ENCODE results near the gene ZRANB3.
A peak's percentile ranks its signal among the peaks of the same experiment; 100 is the strongest.

Gene ZRANB3

GRCh38 chr2:135157856-135158255 lies 373.2 kb downstream of the ZRANB3 start:
- DNase-seq (ENCODE audit: low read depth in 2 of 2): no peak

GRCh38 chr2:135154962-135155361 lies 376.1 kb downstream of the ZRANB3 start:
- no peak for TF ChIP-seq CTCF (IDR thresholded peaks at IDR 0.05; ENCODE audit: low read depth, low read length)
- DNase-seq (ENCODE audit: low read depth in 2 of 2): no peak
- no peak overlapping the region for H3K4me3 ChIP-seq (replicated peaks in 1 of 2; ENCODE audit: low read depth in 2 of 2, low read length in 2 of 2)

More at GRCh38 chr2:135157856-135158255, 373.2 kb downstream of the ZRANB3 start:
- no peak overlapping the region for H3K4me3 ChIP-seq (replicated peaks in 1 of 2; ENCODE audit: low read depth in 2 of 2, low read length in 2 of 2)
- no peak for TF ChIP-seq CTCF (IDR thresholded peaks at IDR 0.05; ENCODE audit: low read depth, low read length)

GRCh38 chr2:135152361-135152760 lies 378.7 kb downstream of the ZRANB3 start:
- H3K4me3 ChIP-seq (replicated peaks in 1 of 2; ENCODE audit: low read depth in 2 of 2, low read length in 2 of 2): no peak overlapping the region
- TF ChIP-seq CTCF (IDR thresholded peaks at IDR 0.05; ENCODE audit: low read depth, low read length): no peak
- DNase-seq (ENCODE audit: low read depth in 2 of 2): no peak

- no peak for DNase-seq (ENCODE audit: low read depth in 2 of 2)
- no peak overlapping the region for H3K4me3 ChIP-seq (replicated peaks in 1 of 2; ENCODE audit: low read depth in 2 of 2, low read length in 2 of 2)
- TF ChIP-seq CTCF (IDR thresholded peaks at IDR 0.05; ENCODE audit: low read depth, low read length): no peak
Measured at GRCh38 chr2:135151615-135152014, 379.4 kb downstream of the ZRANB3 start.

- no peak for TF ChIP-seq CTCF (IDR thresholded peaks at IDR 0.05; ENCODE audit: low read depth, low read length)
- no peak for DNase-seq (ENCODE audit: low read depth in 2 of 2)
- no peak overlapping the region for H3K4me3 ChIP-seq (replicated peaks in 1 of 2; ENCODE audit: low read depth in 2 of 2, low read length in 2 of 2)
Measured at GRCh38 chr2:135150725-135151124, 380.3 kb downstream of the ZRANB3 start.

- no peak overlapping the region for H3K4me3 ChIP-seq (replicated peaks in 1 of 2; ENCODE audit: low read depth in 2 of 2, low read length in 2 of 2)
- TF ChIP-seq CTCF (IDR thresholded peaks at IDR 0.05; ENCODE audit: low read depth, low read length): no peak
- peak; percentile 49 to 58 for DNase-seq (ENCODE audit: low read depth in 2 of 2)
Measured at GRCh38 chr2:135149251-135149650, 381.8 kb downstream of the ZRANB3 start.

GRCh38 chr2:135144343-135144742 lies 386.7 kb downstream of the ZRANB3 start:
- peak in 1 of 2 donors; percentile 29 for DNase-seq (ENCODE audit: low read depth in 2 of 2)
- no peak for TF ChIP-seq CTCF (IDR thresholded peaks at IDR 0.05; ENCODE audit: low read depth, low read length)
- H3K4me3 ChIP-seq (replicated peaks in 1 of 2; ENCODE audit: low read depth in 2 of 2, low read length in 2 of 2): no peak overlapping the region
